WTC11 (cell line): Measurements from ENCODE around the gene ZNF664. TPM values are rescaled to one million over a fixed set of nuclear protein-coding genes. Genes with fewer than 3 reads are reported as not detected.

Experiments used
- ATAC-seq: fragments of 200-7000 bp; cut with Tn5 transposase; 2 replicates; pipeline ENCODE4 v1.10.0; 2021; ENCODE audit warnings: mild to moderate bottlenecking, moderate library complexity
- CTCF ChIA-PET: fragments of 300-600 bp; sonication (Branson Sonifier 250); formaldehyde crosslinking; loops from one replicate; lab custom pipeline; 2021; ENCODE audit warnings: antibody characterized with exemption; lab: Charles Lee
- POLR2A ChIA-PET: fragments of 350-600 bp; sonication (Branson Sonifier 250); formaldehyde crosslinking; loops from one replicate; lab custom pipeline; 2021; ENCODE audit warnings: antibody characterized with exemption; lab: Charles Lee
- DNase-seq: peaks from one replicate; pipeline ENCODE4 v3.0.0; 2021; ENCODE audit warnings: low spot score
- H3K27ac Mint-ChIP-seq: 2 replicates; pipeline ENCODE4 v1.8.0; 2021; ENCODE audit warnings: mixed read lengths
- H3K27me3 Mint-ChIP-seq: 2 replicates; pipeline ENCODE4 v1.8.0; 2021; ENCODE audit warnings: low read depth, mild to moderate bottlenecking, moderate library complexity, mixed read lengths
- H3K36me3 Mint-ChIP-seq: 2 replicates; pipeline ENCODE4 v1.8.0; 2021; ENCODE audit warnings: mixed read lengths
- H3K4me1 Mint-ChIP-seq: 2 replicates; pipeline ENCODE4 v1.8.0; 2022; ENCODE audit warnings: mixed read lengths
- H3K4me3 Mint-ChIP-seq: 2 replicates; pipeline ENCODE4 v1.8.0; 2021; ENCODE audit warnings: mild to moderate bottlenecking, moderate library complexity, mixed read lengths
- H3K9me3 Mint-ChIP-seq: 2 replicates; pipeline ENCODE4 v1.8.0; 2021; ENCODE audit warnings: mixed read lengths
- ERG ChIP-seq: fragments of 250-450 bp; sonication (Bioruptor Pico); IDR thresholded peaks from 2 replicates; pipeline ENCODE4 v1.8.0; 2021; ENCODE audit warnings: mild to moderate bottlenecking
- FOXP1 ChIP-seq: sonication (generic); formaldehyde crosslinking; IDR thresholded peaks from 2 replicates; pipeline ENCODE4 v1.8.0; 2022; ENCODE audit warnings: missing genetic modification reagents, mild to moderate bottlenecking, moderate library complexity, borderline replicate concordance
- JAZF1 ChIP-seq: fragments of 250-450 bp; sonication (Bioruptor Pico); IDR thresholded peaks from 2 replicates; pipeline ENCODE4 v1.9.0; 2021; ENCODE audit warnings: moderate library complexity, mild to moderate bottlenecking, inconsistent platforms
- MXD4 ChIP-seq: fragments of 250-450 bp; sonication (Bioruptor Pico); IDR thresholded peaks from 2 replicates; pipeline ENCODE4 v1.8.0; 2021; ENCODE audit warnings: mild to moderate bottlenecking, moderate library complexity, borderline replicate concordance
- MYBL2 ChIP-seq: sonication (generic); formaldehyde crosslinking; IDR thresholded peaks from 2 replicates; pipeline ENCODE4 v1.8.1; 2023; ENCODE audit warnings: mild to moderate bottlenecking, moderate library complexity, missing genetic modification reagents
- NFYB ChIP-seq: sonication (generic); formaldehyde crosslinking; conservative IDR thresholded peaks from 2 replicates; pipeline ENCODE4 v1.8.0; 2022; ENCODE audit warnings: low read depth, missing genetic modification reagents
- PRDM15 ChIP-seq: sonication (generic); formaldehyde crosslinking; IDR thresholded peaks from 2 replicates; pipeline ENCODE4 v1.8.0; 2022; ENCODE audit warnings: missing genetic modification reagents
- PRRX2 ChIP-seq: fragments of 250-450 bp; sonication (Bioruptor Pico); IDR thresholded peaks from 2 replicates; pipeline ENCODE4 v1.8.0; 2021; ENCODE audit warnings: mild to moderate bottlenecking
- RELA ChIP-seq: sonication (generic); formaldehyde crosslinking; IDR thresholded peaks from 2 replicates; pipeline ENCODE4 v1.8.1; 2022; ENCODE audit warnings: missing genetic modification reagents, mild to moderate bottlenecking, borderline replicate concordance
- SOX15 ChIP-seq: fragments of 250-450 bp; sonication (Bioruptor Pico); IDR thresholded peaks from 2 replicates; pipeline ENCODE4 v1.9.0; 2021; ENCODE audit warnings: mild to moderate bottlenecking
- SP1 ChIP-seq: sonication (generic); formaldehyde crosslinking; conservative IDR thresholded peaks from 2 replicates; pipeline ENCODE4 v1.8.1; 2022; ENCODE audit warnings: missing genetic modification reagents
- TCF7 ChIP-seq: sonication (generic); formaldehyde crosslinking; IDR thresholded peaks from 2 replicates; pipeline ENCODE4 v1.8.0; 2022; ENCODE audit warnings: mild to moderate bottlenecking, low read depth, missing genetic modification reagents, moderate library complexity
- TEAD4 ChIP-seq: sonication (generic); formaldehyde crosslinking; IDR thresholded peaks from 2 replicates; pipeline ENCODE4 v1.8.0; 2022; ENCODE audit warnings: mild to moderate bottlenecking, missing genetic modification reagents
- ZBTB21 ChIP-seq: sonication (generic); formaldehyde crosslinking; IDR thresholded peaks from 2 replicates; pipeline ENCODE4 v1.8.1; 2023; ENCODE audit warnings: mild to moderate bottlenecking, missing genetic modification reagents, borderline replicate concordance
- ZNF396 ChIP-seq: fragments of 250-450 bp; sonication (Bioruptor Pico); IDR thresholded peaks from 2 replicates; pipeline ENCODE4 v1.8.0; 2021; ENCODE audit warnings: mild to moderate bottlenecking, moderate library complexity, borderline replicate concordance
- ZNF671 ChIP-seq: fragments of 250-450 bp; sonication (Bioruptor Pico); IDR thresholded peaks from 2 replicates; pipeline ENCODE4 v1.8.0; 2021; ENCODE audit warnings: mild to moderate bottlenecking
- total RNA-seq: library from RNA; stranded (reverse); gene quantifications from 3 replicates; pipeline ENCODE4 v1.2.3, GENCODE V29; 2021
- TF ChIP-seq, protein P1 (sequence below): sonication (generic); formaldehyde crosslinking; IDR thresholded peaks from 2 replicates; pipeline ENCODE4 v1.8.1; 2023; ENCODE audit warnings: mild to moderate bottlenecking, missing genetic modification reagents
- TF ChIP-seq, protein P2 (sequence below): fragments of 200-600 bp; IDR thresholded peaks from 2 replicates; pipeline ENCODE4 v1.8.0; 2022; ENCODE audit warnings: antibody characterized with exemption

ZNF664 gene
- total RNA-seq, 1 experiment from 2014 or later, result 61.7 TPM

- TF ChIP-seq RELA (CRISPR knock-in tag) (no peak), SOX15 (CRISPR knock-in tag) (no peak), ZBTB21 (CRISPR knock-in tag) (no peak), PRRX2 (CRISPR knock-in tag) (no peak), MYBL2 (CRISPR knock-in tag) (no peak), MXD4 (no peak), ERG (CRISPR knock-in tag) (no peak), PRDM15 (CRISPR knock-in tag) (no peak), TCF7 (CRISPR knock-in tag) (no peak)
- TF ChIP-seq, protein P1, sequence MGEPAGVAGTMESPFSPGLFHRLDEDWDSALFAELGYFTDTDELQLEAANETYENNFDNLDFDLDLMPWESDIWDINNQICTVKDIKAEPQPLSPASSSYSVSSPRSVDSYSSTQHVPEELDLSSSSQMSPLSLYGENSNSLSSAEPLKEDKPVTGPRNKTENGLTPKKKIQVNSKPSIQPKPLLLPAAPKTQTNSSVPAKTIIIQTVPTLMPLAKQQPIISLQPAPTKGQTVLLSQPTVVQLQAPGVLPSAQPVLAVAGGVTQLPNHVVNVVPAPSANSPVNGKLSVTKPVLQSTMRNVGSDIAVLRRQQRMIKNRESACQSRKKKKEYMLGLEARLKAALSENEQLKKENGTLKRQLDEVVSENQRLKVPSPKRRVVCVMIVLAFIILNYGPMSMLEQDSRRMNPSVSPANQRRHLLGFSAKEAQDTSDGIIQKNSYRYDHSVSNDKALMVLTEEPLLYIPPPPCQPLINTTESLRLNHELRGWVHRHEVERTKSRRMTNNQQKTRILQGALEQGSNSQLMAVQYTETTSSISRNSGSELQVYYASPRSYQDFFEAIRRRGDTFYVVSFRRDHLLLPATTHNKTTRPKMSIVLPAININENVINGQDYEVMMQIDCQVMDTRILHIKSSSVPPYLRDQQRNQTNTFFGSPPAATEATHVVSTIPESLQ (CRISPR knock-in tag), result no peak
- TF ChIP-seq, protein P2, sequence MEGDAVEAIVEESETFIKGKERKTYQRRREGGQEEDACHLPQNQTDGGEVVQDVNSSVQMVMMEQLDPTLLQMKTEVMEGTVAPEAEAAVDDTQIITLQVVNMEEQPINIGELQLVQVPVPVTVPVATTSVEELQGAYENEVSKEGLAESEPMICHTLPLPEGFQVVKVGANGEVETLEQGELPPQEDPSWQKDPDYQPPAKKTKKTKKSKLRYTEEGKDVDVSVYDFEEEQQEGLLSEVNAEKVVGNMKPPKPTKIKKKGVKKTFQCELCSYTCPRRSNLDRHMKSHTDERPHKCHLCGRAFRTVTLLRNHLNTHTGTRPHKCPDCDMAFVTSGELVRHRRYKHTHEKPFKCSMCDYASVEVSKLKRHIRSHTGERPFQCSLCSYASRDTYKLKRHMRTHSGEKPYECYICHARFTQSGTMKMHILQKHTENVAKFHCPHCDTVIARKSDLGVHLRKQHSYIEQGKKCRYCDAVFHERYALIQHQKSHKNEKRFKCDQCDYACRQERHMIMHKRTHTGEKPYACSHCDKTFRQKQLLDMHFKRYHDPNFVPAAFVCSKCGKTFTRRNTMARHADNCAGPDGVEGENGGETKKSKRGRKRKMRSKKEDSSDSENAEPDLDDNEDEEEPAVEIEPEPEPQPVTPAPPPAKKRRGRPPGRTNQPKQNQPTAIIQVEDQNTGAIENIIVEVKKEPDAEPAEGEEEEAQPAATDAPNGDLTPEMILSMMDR, result no peak
Measured at GRCh38 chr12:123960856-123961255, 12.2 kb upstream of the ZNF664 start (continued).

DNA sequence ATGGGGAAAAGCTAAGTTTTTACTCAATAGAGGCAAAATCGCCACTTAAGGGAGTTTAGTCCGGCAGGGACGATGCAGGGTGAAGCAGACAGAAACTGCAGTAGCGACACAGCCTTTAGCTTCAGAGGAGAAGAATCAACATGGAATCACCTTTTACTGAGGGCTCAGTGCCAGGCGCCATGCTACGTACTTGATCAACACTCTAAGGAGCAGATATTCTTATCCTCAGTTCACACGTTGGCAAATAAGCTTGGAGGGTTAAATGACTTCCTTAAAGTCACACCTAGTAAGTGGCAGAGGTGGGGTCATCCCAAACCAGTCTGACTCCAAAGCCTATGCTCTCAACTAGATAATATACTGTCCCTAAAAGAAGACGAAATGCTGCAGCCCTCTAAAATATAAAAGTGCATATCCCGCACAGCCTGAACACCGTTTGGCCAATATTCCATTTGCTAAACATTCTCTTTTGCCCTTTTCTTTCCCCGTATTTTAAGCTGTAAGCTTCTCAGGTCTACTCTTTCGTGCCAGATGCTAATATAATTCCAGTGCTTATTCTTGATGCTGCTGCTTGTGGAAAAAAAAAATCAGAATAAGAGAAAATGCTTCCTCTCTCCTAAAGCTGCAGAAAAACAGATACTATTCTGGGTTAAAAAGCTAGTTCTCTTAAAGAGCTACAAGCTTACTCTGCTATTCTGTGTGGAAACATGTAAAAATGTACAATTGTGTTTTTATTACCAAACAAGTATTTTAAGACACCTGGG is 11.2 kb upstream of the ZNF664 start:
- DNase-seq (no peak), ATAC-seq (no peak)
- TF ChIP-seq TCF7 (CRISPR knock-in tag), result no peak
- TF ChIP-seq TEAD4 (CRISPR knock-in tag), result no peak
- no peak for TF ChIP-seq ZNF396
- TF ChIP-seq SP1, result no peak
- no peak for TF ChIP-seq NFYB (CRISPR knock-in tag)
- Mint-ChIP-seq H3K4me3 (no peak overlapping the region), H3K27ac (no peak overlapping the region), H3K9me3 (no peaks in the 10 kb centered on the region), H3K36me3 (no peaks in the 10 kb centered on the region), H3K4me1 (no peaks in the 10 kb centered on the region), H3K27me3 (peaks cover 95% of the 10 kb centered on the region)
- POLR2A ChIA-PET, result no interaction called here
- CTCF ChIA-PET, result interaction anchor here (1.2 to 1.3 kb wide), 2 partner anchors 23 to 56 kb away, joined by 4 read pairs; no protein-coding TSS in a partner anchor

GRCh38 chr12:123962513-123962912 is 10.5 kb upstream of the ZNF664 start:
- no peak for ATAC-seq
- Mint-ChIP-seq H3K27ac (no peak overlapping the region), H3K9me3 (no peaks in the 10 kb centered on the region)
- TF ChIP-seq FOXP1 (CRISPR knock-in tag) (no peak), SP1 (no peak), SOX15 (CRISPR knock-in tag) (no peak), JAZF1 (CRISPR knock-in tag) (no peak), ZNF671 (no peak)
- TF ChIP-seq, all 79 proteins: peak for 0
- peaks cover 95% of the 10 kb centered on the region for H3K27me3 Mint-ChIP-seq
- no peak overlapping the region for H3K4me3 Mint-ChIP-seq
- no peaks in the 10 kb centered on the region for H3K4me1 Mint-ChIP-seq
- ChIA-PET POLR2A (interaction anchor here (0.5 kb wide), 1 partner anchor 1811 kb away, joined by 3 read pairs; no protein-coding TSS in a partner anchor), CTCF (interaction anchor here (1.2 to 1.3 kb wide), 2 partner anchors 24 to 57 kb away, joined by 4 read pairs; no protein-coding TSS in a partner anchor)
- DNase-seq, result no peak
- no peaks in the 10 kb centered on the region for H3K36me3 Mint-ChIP-seq
